K562 (cell line): ENCODE data around the gene GPC2. TPM values are rescaled to one million over a fixed set of nuclear protein-coding genes. Genes with fewer than 3 reads are reported as not detected.
A peak's percentile ranks its signal among the peaks of the same experiment; 100 is the strongest.

ENCODE experiments used
- ARID3B ChIP-seq: fragments of 250-450 bp; sonication (Bioruptor Pico); IDR thresholded peaks from 2 replicates; pipeline ENCODE4 v1.4.0; 2020; ENCODE audit warnings: borderline replicate concordance
- BCL6 ChIP-seq: fragments of 250-450 bp; sonication (Bioruptor Pico); IDR thresholded peaks from 2 replicates; pipeline ENCODE4 v1.4.0; 2020
- BCLAF1 ChIP-seq, 2 experiments: fragments of 450-650 bp in 1 of 2; IDR thresholded peaks; 2 replicates each; pipeline ENCODE4 v1.6.1; 2011 to 2017; ENCODE audit warnings: low read depth in 2 of 2, antibody characterized with exemption in 1 of 2, borderline replicate concordance in 1 of 2, low read length in 1 of 2, mild to moderate bottlenecking in 1 of 2, mixed read lengths in 1 of 2; ENCODE audit not compliant: control insufficient read depth in 1 of 2
- FOXO4 ChIP-seq: fragments of 450-650 bp; formaldehyde crosslinking; IDR thresholded peaks from 2 replicates; pipeline ENCODE4 v1.4.0; 2020; ENCODE audit warnings: mild to moderate bottlenecking, moderate library complexity
- GATAD2B ChIP-seq: fragments of 450-650 bp; IDR thresholded peaks from 2 replicates; pipeline ENCODE4 v1.6.1; 2017; ENCODE audit warnings: mild to moderate bottlenecking, borderline replicate concordance
- MLX ChIP-seq, 2 experiments: fragments of 450-650 bp in 1 of 2; sonication (generic) in 1 of 2; formaldehyde crosslinking; conservative IDR thresholded peaks; 2 replicates each; pipeline versions ENCODE4 v1.4.0 to v1.8.1; 2020 to 2022; ENCODE audit warnings: mild to moderate bottlenecking in 1 of 2, missing genetic modification reagents in 1 of 2
- NR2C2 ChIP-seq, 2 experiments: fragments of 200-800 bp in 1 of 2; sonication (Bioruptor generic) in 1 of 2; sonication (generic) in 1 of 2; formaldehyde crosslinking in 1 of 2; IDR thresholded peaks; 2 replicates each; pipeline versions ENCODE4 v1.6.1 to v1.8.0; 2016 to 2022; ENCODE audit warnings: mild to moderate bottlenecking in 1 of 2, missing compliant biosample characterization in 1 of 2, missing genetic modification characterization in 1 of 2, missing genetic modification reagents in 1 of 2
- PTTG1 ChIP-seq: fragments of 450-650 bp; IDR thresholded peaks from 2 replicates; pipeline ENCODE4 v1.6.1; 2016; ENCODE audit warnings: low read depth, mild to moderate bottlenecking, missing genetic modification characterization, missing compliant biosample characterization
- RBBP5 ChIP-seq: fragments of 200-600 bp; sonication (generic); IDR thresholded peaks from 2 replicates; pipeline ENCODE4 v1.6.1; 2012; ENCODE audit warnings: borderline replicate concordance, mild to moderate bottlenecking, low read length, control low read depth, inconsistent platforms; ENCODE audit not compliant: insufficient read depth, poor library complexity, severe bottlenecking
- SRSF1 ChIP-seq: fragments of 200-400 bp; formaldehyde crosslinking; IDR thresholded peaks from 2 replicates; pipeline ENCODE4 v1.6.1; 2017; ENCODE audit warnings: mild to moderate bottlenecking, low read depth, low read length, moderate library complexity
- XRCC4 ChIP-seq: IDR thresholded peaks from one replicate; pipeline ENCODE4 v1.6.1; 2011; ENCODE audit not compliant: insufficient read depth, insufficient read length; ENCODE audit errors: extremely low read depth
- ZBTB17 ChIP-seq: fragments of 450-650 bp; formaldehyde crosslinking; IDR thresholded peaks from 2 replicates; pipeline ENCODE4 v1.4.0; 2020; ENCODE audit warnings: mild to moderate bottlenecking
- ZBTB49 ChIP-seq: sonication (generic); formaldehyde crosslinking; IDR thresholded peaks from 2 replicates; pipeline ENCODE4 v1.8.0; 2022; ENCODE audit warnings: missing genetic modification reagents, mild to moderate bottlenecking, borderline replicate concordance
- ZNF589 ChIP-seq: fragments of 200-800 bp; sonication (Bioruptor generic); IDR thresholded peaks from 2 replicates; pipeline ENCODE4 v1.6.1; 2016; ENCODE audit warnings: low read depth, missing genetic modification characterization, missing compliant biosample characterization
- polyA plus RNA-seq, 8 experiments: library from polyadenylated mRNA; depleted of rRNA in 4 of 8; stranded (reverse) in 5 of 8; unstranded in 3 of 8; fragments of >200 nt; fragmentation: Nextera tagmentation in 2 of 8; fragmentation: Illumina TruSeq in 1 of 8; extraction: Ambion mirVana in 2 of 8; extraction: Trizol in 1 of 8; gene quantifications; 2 replicates each; pipeline versions ENCODE4 v1.2.1 to v1.2.3, GENCODE V29; 2011 to 2014; ENCODE audit warnings: inconsistent platforms in 1 of 8, missing spikeins in 1 of 8
- total RNA-seq, 7 experiments: library from RNA; depleted of rRNA in 6 of 7; stranded (reverse); fragments of >200 nt in 6 of 7; fragmentation: Illumina TruSeq in 2 of 7; extraction: Trizol in 2 of 7; gene quantifications; 2 replicates each; pipeline versions ENCODE4 v1.2.1 to v1.2.3, GENCODE V29; 2011 to 2021; ENCODE audit warnings: low replicate concordance in 1 of 7

The GPC2 gene
- total and polyA plus RNA-seq, 9 of the 15 experiments (the other 6 are each of a cell fraction or from before 2014, with no cell fraction given) = 0.06 to 7.7 (median 1.4) TPM; not detected in 1

- no peak for TF ChIP-seq GATAD2B
- TF ChIP-seq ZNF589 = no peak
- no peak for TF ChIP-seq SRSF1
- no peak for TF ChIP-seq FOXO4
- no peak for TF ChIP-seq MLX (CRISPR knock-in tag; conservative IDR thresholded peaks at IDR 0.05)
- TF ChIP-seq ZBTB17 (CRISPR knock-in tag) = 0 out of 2 replicates have a peak, but pooled peaks have one; percentile 22
- TF ChIP-seq BCL6 (CRISPR knock-in tag) = no peak
- no peak for TF ChIP-seq ZBTB49 (CRISPR knock-in tag)
- no peak for TF ChIP-seq NR2C2 (CRISPR knock-in tag; IDR thresholded peaks at IDR 0.05)
- no peak for TF ChIP-seq NR2C2 (tag; IDR thresholded peaks at IDR 0.05)
- no peak for TF ChIP-seq BCLAF1 (IDR thresholded peaks at IDR 0.05; ENCODE audit: borderline replicate concordance in 1 of 2, control insufficient read depth in 1 of 2, low read depth in 2 of 2, low read length in 1 of 2)
- no peak for TF ChIP-seq XRCC4
- no peak for TF ChIP-seq ARID3B (CRISPR knock-in tag)
- no peak for TF ChIP-seq PTTG1 (tag)
- peak; percentile 20 for TF ChIP-seq RBBP5
Observed at GRCh38 chr7:100148559-100149328, 28.4 kb downstream of the GPC2 start, which contains the start of gene LAMTOR4 (continued).
